ENCODE measurements around the gene STAC3.

- TF ChIP-seq POLR2AphosphoS5 (IDR thresholded peaks at IDR 0.05; ENCODE audit: low read depth, low read length) = no peak
- TF ChIP-seq POLR2A (IDR thresholded peaks at IDR 0.05; ENCODE audit: low read depth, low read length) = no peak
Observed at GRCh38 chr12:57193706-57194245, 57.2 kb downstream of the STAC3 start.

Measured in GM12892 (cell line).